GM13976 (cell line): Measurements from ENCODE around the gene TRIM27.

Experiments
- DNase-seq: peaks from one replicate; pipeline ENCODE4 v3.0.0; 2012; ENCODE audit warnings: low spot score
- CTCF ChIP-seq: IDR thresholded peaks from 2 replicates; pipeline ENCODE4 v1.5.1; 2012; ENCODE audit warnings: borderline replicate concordance, mild to moderate bottlenecking; ENCODE audit not compliant: insufficient read depth; ENCODE audit errors: extremely low read depth, missing control alignments, control extremely low read depth
- in situ Hi-C: fragments of 300-500 bp; cut with MboI; formaldehyde crosslinking; loops from one replicate; pipeline ENCODE4 v1.12.0; 2022; ENCODE audit warnings: low sequenced_read_pairs, mixed read lengths, inconsistent platforms; ENCODE audit not compliant: unreplicated experiment

TRIM27 gene

GRCh38 chr6:28922821-28923317 is 916 bp downstream of the TRIM27 start:
- in situ Hi-C loops, result no loop called here
- peak; percentile 66 for DNase-seq

GRCh38 chr6:28922004-28922820 is 1.6 kb downstream of the TRIM27 start:
- in situ Hi-C loops, result no loop called here
- no peak for DNase-seq
- TF ChIP-seq CTCF, result no peak

More at GRCh38 chr6:28922821-28923317, 916 bp downstream of the TRIM27 start:
- no peak for TF ChIP-seq CTCF

- DNase-seq, result no peak
- TF ChIP-seq CTCF, result no peak
- in situ Hi-C loops, result no loop called here
Measured at GRCh38 chr6:28920281-28920680, 3.5 kb downstream of the TRIM27 start.

- DNase-seq, result no peak
- in situ Hi-C loops, result no loop called here
- TF ChIP-seq CTCF, result no peak
Measured at GRCh38 chr6:28914941-28915340, 8.8 kb downstream of the TRIM27 start.

- no peak for DNase-seq
- no peak for TF ChIP-seq CTCF
- in situ Hi-C loops, result no loop called here
Measured at GRCh38 chr6:28910901-28911690, 12.7 kb downstream of the TRIM27 start.

GRCh38 chr6:28907394-28907793 is 16.4 kb downstream of the TRIM27 start:
- DNase-seq, result no peak
- in situ Hi-C loops, result no loop called here

More at GRCh38 chr6:28907394-28907793, 16.4 kb downstream of the TRIM27 start:
- no peak for TF ChIP-seq CTCF
